ENCODE data around the gene TRAK2. TPM values are rescaled to one million over a fixed set of nuclear protein-coding genes. Genes with fewer than 3 reads are reported as not detected.

TRAK2 gene
- 10.9 to 15.7 TPM (median 14.7 TPM) in 5 replicates for total RNA-seq (2022; extraction: Qiagen RNA extraction; ENCODE audit: low read depth)

GRCh38 chr2:201451292-201452057 is at the start of gene TRAK2, which contains the start of gene STRADB:
TRAK2 (minus strand) TSS chr2:201451458; CDS start chr2:201420507, 30,951 bp downstream.
STRADB (plus strand) TSS chr2:201451740; CDS start chr2:201454841, 3,101 bp downstream.

GRCh38 chr2:201357221-201357620 is 94.0 kb downstream of the TRAK2 start, which contains the start of gene FLACC1:
FLACC1 (minus strand) TSS chr2:201357345; CDS start chr2:201351404, 5,941 bp downstream.

Other genes with a start within 250 kb of the TRAK2 start
- 32.1 to 38.7 TPM (median 35.1 TPM) in 5 replicates for gene CASP8, start 190.9 kb downstream of the TRAK2 start, total RNA-seq (2022; extraction: Qiagen RNA extraction; ENCODE audit: low read depth)
- 0.34 to 0.57 TPM in 2 of 5 replicates, not detected in the others for gene FLACC1, start 94.1 kb downstream of the TRAK2 start, total RNA-seq (2022; extraction: Qiagen RNA extraction; ENCODE audit: low read depth)
- gene STRADB, start 282 bp upstream of the TRAK2 start, total RNA-seq (2022; extraction: Qiagen RNA extraction; ENCODE audit: low read depth): 17.8 to 28.0 TPM (median 21.3 TPM) in 5 replicates
- gene TMEM237, start 192.0 kb upstream of the TRAK2 start, total RNA-seq (2022; extraction: Qiagen RNA extraction; ENCODE audit: low read depth): 17.8 to 21.1 TPM (median 19.5 TPM) in 5 replicates
- gene MPP4, start 247.2 kb upstream of the TRAK2 start, total RNA-seq (2022; extraction: Qiagen RNA extraction; ENCODE audit: low read depth): 0.06 to 0.13 TPM (median 0.10 TPM) in 3 of 5 replicates, not detected in the others